Activated CD4-positive, alpha-beta T cell treated with anti-CD3 and anti-CD28 coated beads, Interleukin-2, amount 10 ng/mL, durations not matched to agents 7 days and 5 days (primary cell): Measurements from ENCODE around the gene ZMYM2. TPM values are rescaled to one million over a fixed set of nuclear protein-coding genes. Genes with fewer than 3 reads are reported as not detected.

Experiments used
- CTCF ChIA-PET: fragments of 350-600 bp; sonication (Branson Sonifier 250); formaldehyde crosslinking; loops from one replicate; lab custom pipeline; 2021; ENCODE audit warnings: antibody characterized with exemption; lab: Charles Lee
- POLR2A ChIA-PET: fragments of 350-600 bp; sonication (Branson Sonifier 250); formaldehyde crosslinking; loops from one replicate; lab custom pipeline; 2021; ENCODE audit warnings: antibody characterized with exemption; lab: Charles Lee
- DNase-seq: peaks from one replicate; pipeline ENCODE4 v3.0.0-alpha.2; 2020
- H3K27ac Mint-ChIP-seq: one replicate; pipeline ENCODE4 v1.8.0; 2021; ENCODE audit warnings: mild to moderate bottlenecking, moderate library complexity, mixed read lengths
- H3K27me3 Mint-ChIP-seq: one replicate; pipeline ENCODE4 v1.8.0; 2021; ENCODE audit warnings: mixed read lengths
- H3K36me3 Mint-ChIP-seq: one replicate; pipeline ENCODE4 v1.8.0; 2021; ENCODE audit warnings: low read depth, mixed read lengths
- H3K4me1 Mint-ChIP-seq: one replicate; pipeline ENCODE4 v1.8.0; 2021; ENCODE audit warnings: mixed read lengths
- H3K4me3 Mint-ChIP-seq: one replicate; pipeline ENCODE4 v1.8.0; 2021; ENCODE audit warnings: mild to moderate bottlenecking, moderate library complexity, mixed read lengths
- H3K9me3 Mint-ChIP-seq: one replicate; pipeline ENCODE4 v1.8.0; 2021; ENCODE audit warnings: mixed read lengths
- total RNA-seq, 2 experiments: library from RNA; stranded (reverse); gene quantifications; one replicate each; pipeline ENCODE4 v1.2.3, GENCODE V29; 2021

ZMYM2 gene
- total RNA-seq, 2 experiments from 2014 or later: 41.5 to 46.7 TPM

DNA sequence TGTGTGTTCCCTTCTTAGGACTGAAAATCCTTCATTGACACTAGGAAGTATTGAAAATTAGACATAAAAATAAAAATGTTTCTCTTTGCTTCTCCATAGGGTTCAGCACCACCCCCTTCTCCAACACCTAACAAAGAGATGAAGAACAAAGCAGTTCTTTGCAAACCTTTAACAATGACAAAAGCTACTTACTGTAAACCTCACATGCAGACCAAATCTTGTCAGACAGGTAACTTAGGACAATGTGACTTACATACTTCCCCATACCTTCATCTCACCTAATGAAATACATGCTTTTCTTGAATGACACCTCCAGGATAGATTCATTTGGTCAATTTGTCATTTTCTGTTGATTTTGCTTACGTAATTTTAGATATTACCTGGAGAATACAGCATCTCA lies 99.9 kb downstream of the ZMYM2 start:
- Mint-ChIP-seq H3K4me3 (no peak overlapping the region), H3K36me3 (peaks cover 18% of the 10 kb centered on the region), H3K9me3 (no peaks in the 10 kb centered on the region), H3K27ac (no peak overlapping the region), H3K27me3 (no peaks in the 10 kb centered on the region), H3K4me1 (peaks cover 7% of the 10 kb centered on the region)
- DNase-seq: no peak
- POLR2A ChIA-PET: no interaction called here
- CTCF ChIA-PET: no interaction called here

DNA sequence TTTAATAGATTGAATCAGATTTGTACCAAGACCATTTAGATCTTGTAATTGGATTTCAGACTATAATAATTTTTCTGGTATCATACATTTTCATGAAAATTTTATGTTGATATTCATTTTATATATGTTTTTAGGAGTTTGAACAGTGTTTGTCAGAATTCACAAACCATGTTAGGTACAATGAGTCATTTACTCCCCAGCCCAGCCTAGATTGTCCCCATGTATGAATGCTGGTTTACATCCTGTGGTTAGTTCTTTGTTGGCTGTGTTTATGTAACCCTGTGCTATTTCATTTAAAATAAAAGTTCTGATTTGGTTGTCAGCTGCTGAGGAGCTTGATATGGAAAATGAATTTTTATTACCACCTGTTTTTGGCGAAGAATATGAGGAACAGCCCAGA lies 105.6 kb downstream of the ZMYM2 start:
- Mint-ChIP-seq H3K36me3 (peaks cover 32% of the 10 kb centered on the region), H3K9me3 (no peaks in the 10 kb centered on the region)

DNA sequence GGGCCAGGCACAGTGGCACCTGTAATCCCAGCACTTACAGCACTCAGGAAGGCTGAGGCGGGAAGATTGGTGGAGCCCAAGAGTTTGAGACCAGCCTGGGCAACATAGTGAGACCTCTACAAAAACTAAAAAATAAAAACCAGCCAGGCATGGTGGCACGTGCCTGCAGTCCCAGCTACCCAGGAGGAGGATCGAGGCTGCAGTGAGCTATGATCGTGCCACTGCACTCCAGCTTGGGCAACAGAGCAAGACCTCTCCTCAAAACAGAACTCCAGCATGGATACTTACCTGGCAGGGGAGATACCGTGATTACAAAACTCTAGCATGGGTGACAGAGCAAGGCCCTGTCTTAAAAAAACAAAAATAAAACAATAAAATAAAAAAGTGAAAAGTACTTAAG lies 107.0 kb downstream of the ZMYM2 start:
- Mint-ChIP-seq H3K27me3 (no peaks in the 10 kb centered on the region), H3K9me3 (no peaks in the 10 kb centered on the region), H3K36me3 (peaks cover 29% of the 10 kb centered on the region), H3K4me1 (peaks cover 7% of the 10 kb centered on the region), H3K4me3 (no peak overlapping the region), H3K27ac (no peak overlapping the region)
- POLR2A ChIA-PET: no interaction called here
- CTCF ChIA-PET: interaction anchor here (0.7 kb wide), 1 partner anchor 10 kb away, joined by 3 read pairs; no protein-coding TSS in a partner anchor
- DNase-seq: no peak

More for the DNA sequence above, 105.6 kb downstream of the ZMYM2 start:
- H3K27ac Mint-ChIP-seq: no peak overlapping the region
- DNase-seq: peak; percentile 32
- peaks cover 3% of the 10 kb centered on the region for H3K4me1 Mint-ChIP-seq
- POLR2A ChIA-PET: no interaction called here
- H3K27me3 Mint-ChIP-seq: no peaks in the 10 kb centered on the region
- H3K4me3 Mint-ChIP-seq: no peak overlapping the region
- CTCF ChIA-PET: no interaction called here

DNA sequence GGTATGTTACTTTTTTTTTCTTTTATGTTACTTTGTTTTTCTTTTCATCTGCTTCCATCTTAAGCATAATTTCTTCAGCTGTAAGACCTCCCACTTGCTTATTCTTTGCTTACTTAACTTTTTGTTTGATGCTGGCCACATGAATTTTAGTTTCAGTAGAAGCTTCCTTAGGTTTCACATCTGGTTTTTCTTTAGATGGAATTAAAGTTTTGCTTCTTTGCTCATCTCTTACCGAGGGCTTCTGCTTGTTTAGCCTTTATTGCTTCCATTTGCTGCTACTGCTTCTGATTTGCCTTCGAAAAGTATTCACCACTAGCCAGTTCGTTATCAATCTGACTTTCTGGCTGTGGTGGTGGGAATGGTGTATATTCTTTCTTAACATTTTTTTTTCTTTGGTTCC lies 111.4 kb downstream of the ZMYM2 start:
- CTCF ChIA-PET: no interaction called here
- no peak overlapping the region for H3K27ac Mint-ChIP-seq
- no peak overlapping the region for H3K4me3 Mint-ChIP-seq
- no peaks in the 10 kb centered on the region for H3K27me3 Mint-ChIP-seq
- H3K4me1 Mint-ChIP-seq: peaks cover 14% of the 10 kb centered on the region
- POLR2A ChIA-PET: no interaction called here
- no peaks in the 10 kb centered on the region for H3K9me3 Mint-ChIP-seq
- peaks cover 41% of the 10 kb centered on the region for H3K36me3 Mint-ChIP-seq
- no peak for DNase-seq

DNA sequence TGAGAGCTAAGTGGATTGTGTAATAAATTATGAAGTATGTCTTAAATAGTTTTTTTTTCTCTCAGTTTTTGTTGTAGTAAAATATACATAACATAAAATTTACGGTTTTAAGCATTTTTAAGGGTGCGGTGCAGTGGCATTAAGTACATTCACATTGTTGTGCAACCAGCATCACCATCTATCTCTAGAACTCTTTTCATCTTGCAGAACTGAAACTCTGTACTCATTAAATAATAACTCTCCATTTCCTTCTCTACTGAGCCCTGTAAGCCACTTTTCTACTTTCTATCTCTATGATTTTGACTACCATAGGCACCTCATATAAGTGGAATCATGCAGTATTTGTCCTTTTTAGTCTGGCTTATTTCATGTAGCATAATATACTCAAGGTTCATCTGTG lies 115.2 kb downstream of the ZMYM2 start:
- Mint-ChIP-seq H3K27me3 (no peaks in the 10 kb centered on the region), H3K27ac (no peak overlapping the region), H3K9me3 (no peaks in the 10 kb centered on the region), H3K36me3 (peaks cover 31% of the 10 kb centered on the region), H3K4me1 (peaks cover 14% of the 10 kb centered on the region), H3K4me3 (no peak overlapping the region)
- no peak for DNase-seq
- CTCF ChIA-PET: interaction anchor here (1.1 kb wide), 1 partner anchor 89 kb away, joined by 3 read pairs; no protein-coding TSS in a partner anchor
- POLR2A ChIA-PET: interaction anchor here (0.6 kb wide), 1 partner anchor 52 kb away, joined by 3 read pairs; no protein-coding TSS in a partner anchor

DNA sequence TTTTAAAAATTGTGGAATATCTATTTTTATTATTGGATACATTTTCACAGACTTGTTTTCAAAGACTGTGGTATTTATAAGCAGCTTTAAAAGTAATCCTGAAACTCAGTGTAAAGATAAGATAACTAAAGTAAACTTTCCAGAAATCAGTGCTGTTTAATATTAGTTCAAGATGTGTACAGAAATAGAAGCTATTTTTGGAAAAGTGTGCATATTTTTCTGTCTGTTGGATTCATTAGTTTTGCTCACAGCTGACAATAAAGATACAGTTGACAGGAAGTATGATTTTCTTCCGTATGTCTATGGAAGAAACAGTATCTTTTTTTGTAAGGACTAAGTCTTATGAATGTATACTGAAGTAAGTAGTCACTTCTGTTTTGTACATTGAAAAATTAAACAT lies 116.4 kb downstream of the ZMYM2 start:
- Mint-ChIP-seq H3K9me3 (no peaks in the 10 kb centered on the region), H3K27ac (no peak overlapping the region), H3K4me1 (peaks cover 11% of the 10 kb centered on the region), H3K36me3 (peaks cover 29% of the 10 kb centered on the region), H3K27me3 (no peaks in the 10 kb centered on the region), H3K4me3 (no peak overlapping the region)
- CTCF ChIA-PET: interaction anchor here (0.7 to 1.6 kb wide), 2 partner anchors 9 to 27 kb away, joined by 3 read pairs; no protein-coding TSS in a partner anchor
- POLR2A ChIA-PET: interaction anchor here (0.6 kb wide), 1 partner anchor 1224 kb away, joined by 6 read pairs; no protein-coding TSS in a partner anchor
- no peak for DNase-seq

DNA sequence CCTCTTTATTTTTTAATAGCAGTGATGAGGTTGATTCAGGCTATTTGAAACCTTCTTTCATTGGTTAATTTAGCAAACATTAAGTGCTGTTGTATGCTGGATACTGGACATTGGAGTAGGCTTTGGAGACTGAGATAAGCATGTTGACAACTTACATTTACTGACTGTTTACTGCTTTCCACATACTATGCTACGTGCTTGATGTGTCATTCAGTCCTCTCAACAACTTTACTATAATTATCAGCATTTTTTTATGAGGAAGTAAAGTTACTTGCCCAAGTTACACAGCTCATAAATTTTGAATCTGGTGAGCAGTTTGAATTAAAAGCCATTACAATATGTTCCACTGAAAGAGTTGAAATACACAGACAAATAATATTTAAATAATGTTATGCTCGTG lies 118.6 kb downstream of the ZMYM2 start:
- peaks cover 16% of the 10 kb centered on the region for H3K36me3 Mint-ChIP-seq
- ChIA-PET POLR2A (no interaction called here), CTCF (no interaction called here)
- H3K4me1 Mint-ChIP-seq: peaks cover 8% of the 10 kb centered on the region
- no peak for DNase-seq
- H3K9me3 Mint-ChIP-seq: no peaks in the 10 kb centered on the region
- H3K27me3 Mint-ChIP-seq: no peaks in the 10 kb centered on the region
- H3K27ac Mint-ChIP-seq: no peak overlapping the region
- no peak overlapping the region for H3K4me3 Mint-ChIP-seq

DNA sequence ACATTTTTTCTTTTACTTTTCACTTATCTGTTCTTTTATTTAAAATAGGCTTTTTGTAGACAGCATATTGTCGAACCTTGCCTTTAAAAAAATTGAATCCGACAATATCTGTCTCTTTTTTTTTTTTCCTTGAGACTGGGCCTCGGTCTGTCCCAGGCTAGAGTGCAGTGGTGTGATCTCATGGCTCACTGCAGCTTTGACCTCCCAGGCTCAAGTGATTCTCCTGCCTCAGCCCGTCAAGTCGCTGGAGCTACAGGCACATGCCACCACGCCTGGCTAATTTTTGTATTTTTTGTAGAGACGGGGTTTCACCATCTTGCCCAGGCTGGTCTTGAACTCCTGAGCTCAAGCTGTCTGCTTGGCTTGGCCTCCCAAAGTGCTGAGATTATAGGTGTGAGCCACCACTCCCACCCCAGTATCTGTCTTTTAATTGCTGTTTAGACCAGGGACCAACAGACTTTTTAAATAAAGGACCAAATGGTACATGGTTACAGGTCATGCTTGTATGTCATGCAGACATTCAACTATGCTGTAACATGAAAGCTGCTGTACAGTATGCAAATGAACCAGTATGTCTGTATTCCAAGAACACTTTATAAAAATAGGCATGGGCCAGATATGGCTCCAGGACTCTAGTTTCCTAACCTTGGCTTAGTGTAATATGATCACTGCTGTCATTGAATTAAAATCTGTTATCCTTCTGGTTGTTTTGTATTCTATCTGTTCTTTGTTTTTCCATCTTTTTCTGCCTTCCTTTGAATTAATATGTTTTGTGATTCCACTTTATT lies 122.0 kb downstream of the ZMYM2 start:
- CTCF ChIA-PET: no interaction called here
- POLR2A ChIA-PET: no interaction called here
- Mint-ChIP-seq H3K9me3 (no peaks in the 10 kb centered on the region), H3K36me3 (peaks cover 23% of the 10 kb centered on the region), H3K27me3 (no peaks in the 10 kb centered on the region), H3K4me1 (no peaks in the 10 kb centered on the region), H3K4me3 (no peak overlapping the region), H3K27ac (no peak overlapping the region)
- no peak for DNase-seq

DNA sequence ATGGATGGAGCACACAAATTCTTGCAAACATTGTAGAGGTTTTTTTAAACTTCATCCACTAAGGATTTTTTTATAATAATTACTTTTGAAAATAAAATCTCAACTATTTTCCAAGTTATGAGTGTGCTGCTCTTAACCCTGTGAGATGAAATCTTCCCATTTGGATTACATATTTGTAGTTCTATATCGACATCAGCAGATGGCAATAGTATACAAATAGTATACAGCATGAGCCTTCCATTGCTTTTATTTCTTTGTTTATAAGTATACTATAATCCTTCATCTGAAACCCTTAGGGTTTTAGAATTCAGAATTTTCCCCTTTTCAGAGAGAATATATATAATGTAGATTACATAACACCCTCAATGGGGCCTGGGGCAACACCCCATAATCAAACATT lies 131.8 kb downstream of the ZMYM2 start:
- POLR2A ChIA-PET: no interaction called here
- H3K36me3 Mint-ChIP-seq: peaks cover 7% of the 10 kb centered on the region
- H3K27ac Mint-ChIP-seq: no peak overlapping the region
- no peak for DNase-seq
- no peak overlapping the region for H3K4me3 Mint-ChIP-seq
- CTCF ChIA-PET: no interaction called here
- peaks cover 3% of the 10 kb centered on the region for H3K27me3 Mint-ChIP-seq
- no peaks in the 10 kb centered on the region for H3K4me1 Mint-ChIP-seq
- no peaks in the 10 kb centered on the region for H3K9me3 Mint-ChIP-seq

DNA sequence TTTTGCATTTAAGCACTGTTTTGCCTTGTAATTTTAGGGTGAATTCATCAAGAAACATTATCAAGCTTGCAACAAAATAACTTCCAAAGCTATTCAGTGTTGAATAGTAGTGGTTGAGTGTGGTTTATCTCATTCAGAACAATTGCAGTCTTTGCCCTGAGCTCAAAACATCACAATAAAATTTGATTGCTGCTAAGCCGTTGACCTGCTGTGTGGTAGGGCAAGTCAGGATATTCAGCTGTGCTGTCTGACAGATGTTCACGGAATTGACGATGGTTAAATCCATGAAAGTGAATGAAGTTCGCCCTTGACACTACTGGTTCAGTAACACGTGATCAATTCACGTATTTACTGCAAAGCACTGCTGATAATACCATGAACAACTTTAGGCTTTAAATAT lies 135.4 kb downstream of the ZMYM2 start:
- H3K27me3 Mint-ChIP-seq: peaks cover 28% of the 10 kb centered on the region
- H3K9me3 Mint-ChIP-seq: no peaks in the 10 kb centered on the region
- DNase-seq: no peak
- no peak overlapping the region for H3K27ac Mint-ChIP-seq
- H3K36me3 Mint-ChIP-seq: no peaks in the 10 kb centered on the region
- ChIA-PET POLR2A (no interaction called here), CTCF (no interaction called here)
- peaks cover under 1% of the 10 kb centered on the region for H3K4me1 Mint-ChIP-seq
- H3K4me3 Mint-ChIP-seq: no peak overlapping the region

DNA sequence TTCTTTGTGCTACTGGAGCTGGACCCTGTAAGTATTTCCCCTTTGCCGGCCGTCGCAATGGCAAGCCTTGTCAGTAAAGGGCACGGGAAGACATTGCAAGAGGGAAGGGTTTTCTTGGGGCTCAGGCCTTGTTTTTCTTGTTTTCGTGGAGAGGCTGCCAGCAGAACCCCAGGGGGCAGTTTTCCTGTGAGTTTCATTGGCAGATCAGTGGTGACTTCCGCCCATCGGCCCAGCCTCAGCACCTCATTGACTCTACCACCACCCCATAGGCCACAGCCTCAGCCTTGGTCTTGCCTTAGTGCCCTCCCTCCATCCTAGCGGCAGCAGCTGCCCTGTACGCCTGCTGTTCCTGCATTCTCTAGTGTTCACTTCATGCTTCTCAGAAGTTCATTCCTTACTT lies 140.8 kb downstream of the ZMYM2 start:
- CTCF ChIA-PET: no interaction called here
- Mint-ChIP-seq H3K27me3 (peaks cover 54% of the 10 kb centered on the region), H3K4me1 (peaks cover 8% of the 10 kb centered on the region), H3K36me3 (no peaks in the 10 kb centered on the region), H3K4me3 (no peak overlapping the region), H3K27ac (no peak overlapping the region), H3K9me3 (no peaks in the 10 kb centered on the region)
- no peak for DNase-seq
- POLR2A ChIA-PET: no interaction called here

DNA sequence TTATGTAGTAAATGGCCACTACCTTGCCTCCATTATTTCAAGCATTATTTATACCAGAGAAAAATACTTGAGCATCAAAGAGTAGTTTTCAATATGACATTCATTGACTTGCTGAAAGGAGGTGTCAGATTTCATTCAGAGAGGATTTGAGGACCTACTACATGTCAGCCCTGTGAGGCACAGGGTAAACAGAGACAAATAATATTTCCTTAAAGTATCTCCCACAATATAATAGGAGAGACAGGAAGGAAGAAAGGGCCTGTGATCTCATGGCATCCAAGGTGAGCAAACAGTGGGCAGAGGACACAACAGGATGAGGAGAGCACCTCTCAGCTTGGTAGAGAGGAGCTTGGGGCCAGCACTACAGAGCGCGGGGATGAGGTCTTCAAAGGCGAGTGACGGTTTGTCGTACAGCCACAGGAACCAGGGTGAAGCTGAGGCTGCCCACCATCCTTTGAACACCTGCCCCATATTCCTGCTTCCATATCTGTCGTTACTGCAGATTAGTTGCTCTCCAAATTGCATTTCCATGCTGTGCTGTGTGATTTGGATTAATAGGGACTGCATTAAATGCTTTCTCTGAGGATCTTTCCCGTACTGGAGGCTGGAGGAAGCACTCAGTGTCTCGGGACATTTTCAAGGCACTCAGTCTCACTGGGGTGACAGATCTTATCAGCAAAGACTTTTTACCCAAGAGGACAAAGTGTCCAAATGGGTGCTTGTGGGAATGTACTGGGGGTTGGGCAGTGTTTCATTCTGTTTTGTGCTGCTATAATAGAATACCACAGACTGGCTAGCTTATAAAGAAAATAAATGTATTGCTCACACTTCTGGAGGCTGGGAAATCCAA lies 143.2 kb downstream of the ZMYM2 start:
- Mint-ChIP-seq H3K36me3 (no peaks in the 10 kb centered on the region), H3K27ac (no peak overlapping the region), H3K9me3 (no peaks in the 10 kb centered on the region), H3K4me1 (peaks cover 8% of the 10 kb centered on the region), H3K27me3 (peaks cover 50% of the 10 kb centered on the region), H3K4me3 (no peak overlapping the region)
- no peak for DNase-seq
- POLR2A ChIA-PET: no interaction called here
- CTCF ChIA-PET: interaction anchor here (0.7 to 1.1 kb wide), 2 partner anchors 170 to 1078 kb away, joined by 3 read pairs; no protein-coding TSS in a partner anchor
